GM18909 (cell line): ENCODE data around the gene DPF3.

Experiments
- ATAC-seq: cut with Tn5 transposase; IDR thresholded peaks from one replicate; pipeline ENCODE4 v1.9.1; 2021; ENCODE audit warnings: mild to moderate bottlenecking; ENCODE audit not compliant: unreplicated experiment, poor library complexity

DPF3 gene

GRCh38 chr14:72745991-72746980 lies 147.6 kb downstream of the DPF3 start:
- ATAC-seq = no peak

- ATAC-seq = no peak
These were observed 148.4 kb downstream of the DPF3 start for GRCh38 chr14:72745546-72745945.

- no peak for ATAC-seq
These were observed 149.3 kb downstream of the DPF3 start for GRCh38 chr14:72744416-72745120.

- ATAC-seq = no peak
These were observed 150.3 kb downstream of the DPF3 start for GRCh38 chr14:72743626-72744025.

- no peak for ATAC-seq
These were observed 151.1 kb downstream of the DPF3 start for GRCh38 chr14:72742838-72743195.

GRCh38 chr14:72742118-72742837 lies 151.6 kb downstream of the DPF3 start:
- ATAC-seq = no peak

- no peak for ATAC-seq
These were observed 152.1 kb downstream of the DPF3 start for GRCh38 chr14:72741826-72742117.

- ATAC-seq = no peak
These were observed 152.7 kb downstream of the DPF3 start for GRCh38 chr14:72740966-72741825.

GRCh38 chr14:72740504-72740961 lies 153.4 kb downstream of the DPF3 start:
- ATAC-seq = no peak

GRCh38 chr14:72739446-72740405 lies 154.2 kb downstream of the DPF3 start:
- ATAC-seq = no peak

- no peak for ATAC-seq
These were observed 155.7 kb downstream of the DPF3 start for GRCh38 chr14:72738161-72738611.

- no peak for ATAC-seq
These were observed 156.3 kb downstream of the DPF3 start for GRCh38 chr14:72737560-72737943.

GRCh38 chr14:72736786-72737559 lies 156.9 kb downstream of the DPF3 start:
- no peak for ATAC-seq

GRCh38 chr14:72736308-72736707 lies 157.6 kb downstream of the DPF3 start:
- ATAC-seq = no peak

GRCh38 chr14:72732022-72732780 lies 161.7 kb downstream of the DPF3 start:
- ATAC-seq = no peak

GRCh38 chr14:72731252-72732020 lies 162.5 kb downstream of the DPF3 start:
- ATAC-seq = no peak

- no peak for ATAC-seq
These were observed 163.4 kb downstream of the DPF3 start for GRCh38 chr14:72730468-72730867.
